ENCODE measurements around the gene SPIN4.

The SPIN4 gene

GRCh38 chrX:63361494-63361893 is 10.4 kb upstream of the SPIN4 start:
- DNase-seq (ENCODE audit: low read depth, low spot score): no peak
- H3K4me3 ChIP-seq: no peak overlapping the region
- H3K9ac ChIP-seq (ENCODE audit: insufficient read length): no peak overlapping the region
- H3K36me3 ChIP-seq (ENCODE audit: insufficient read depth, low read length): no peaks in the 10 kb centered on the region
- H3K9me3 ChIP-seq (ENCODE audit: low read depth, low read length): no peaks in the 10 kb centered on the region
- H3K27ac ChIP-seq: no peak overlapping the region
- TF ChIP-seq POLR2AphosphoS5 (IDR thresholded peaks at IDR 0.05; ENCODE audit: borderline replicate concordance, low read depth, low read length) (no peak), EZH2 (IDR thresholded peaks at IDR 0.05) (no peak), FOXP2 (optimal IDR thresholded peaks at IDR 0.05; ENCODE audit: control extremely low read depth, extremely low read length, insufficient read depth) (no peak)

- no peaks in the 10 kb centered on the region for H3K36me3 ChIP-seq (ENCODE audit: insufficient read depth, low read length)
- H3K4me3 ChIP-seq: no peak overlapping the region
- no peaks in the 10 kb centered on the region for H3K9me3 ChIP-seq (ENCODE audit: low read depth, low read length)
- H3K27ac ChIP-seq: no peak overlapping the region
- no peak for TF ChIP-seq EZH2 (IDR thresholded peaks at IDR 0.05)
- no peak for TF ChIP-seq FOXP2 (optimal IDR thresholded peaks at IDR 0.05; ENCODE audit: control extremely low read depth, extremely low read length, insufficient read depth)
- no peak for TF ChIP-seq POLR2AphosphoS5 (IDR thresholded peaks at IDR 0.05; ENCODE audit: borderline replicate concordance, low read depth, low read length)
- DNase-seq (ENCODE audit: low read depth, low spot score): no peak
- no peak overlapping the region for H3K9ac ChIP-seq (ENCODE audit: insufficient read length)
Observed at GRCh38 chrX:63354484-63354883, 3.4 kb upstream of the SPIN4 start.

GRCh38 chrX:63350465-63350877 is 661 bp downstream of the SPIN4 start:
- Histone ChIP-seq H3K9me3 (ENCODE audit: low read depth, low read length) (no peaks in the 10 kb centered on the region), H3K36me3 (ENCODE audit: insufficient read depth, low read length) (no peaks in the 10 kb centered on the region), H3K4me3 (peak overlapping the region; percentile 81), H3K27ac (no peak overlapping the region), H3K9ac (ENCODE audit: insufficient read length) (peak overlapping the region; percentile 51)
- TF ChIP-seq POLR2AphosphoS5 (IDR thresholded peaks at IDR 0.05; ENCODE audit: borderline replicate concordance, low read depth, low read length): no peak
- no peak for TF ChIP-seq EZH2 (IDR thresholded peaks at IDR 0.05)
- TF ChIP-seq FOXP2 (optimal IDR thresholded peaks at IDR 0.05; ENCODE audit: control extremely low read depth, extremely low read length, insufficient read depth): no peak
- DNase-seq (ENCODE audit: low read depth, low spot score): no peak

GRCh38 chrX:63349307-63349706 is 1.8 kb downstream of the SPIN4 start:
- no peak for DNase-seq (ENCODE audit: low read depth, low spot score)
- H3K4me3 ChIP-seq: peak overlapping the region; percentile 81; the same call in 1 of the 2 replicates
- H3K9me3 ChIP-seq (ENCODE audit: low read depth, low read length): no peaks in the 10 kb centered on the region
- TF ChIP-seq EZH2 (IDR thresholded peaks at IDR 0.05) (no peak), FOXP2 (optimal IDR thresholded peaks at IDR 0.05; ENCODE audit: control extremely low read depth, extremely low read length, insufficient read depth) (no peak), POLR2AphosphoS5 (IDR thresholded peaks at IDR 0.05; ENCODE audit: borderline replicate concordance, low read depth, low read length) (no peak)
- H3K36me3 ChIP-seq (ENCODE audit: insufficient read depth, low read length): no peaks in the 10 kb centered on the region
- H3K9ac ChIP-seq (ENCODE audit: insufficient read length): no peak overlapping the region
- no peak overlapping the region for H3K27ac ChIP-seq

- no peak for TF ChIP-seq FOXP2 (optimal IDR thresholded peaks at IDR 0.05; ENCODE audit: control extremely low read depth, extremely low read length, insufficient read depth)
- TF ChIP-seq POLR2AphosphoS5 (IDR thresholded peaks at IDR 0.05; ENCODE audit: borderline replicate concordance, low read depth, low read length): no peak
- TF ChIP-seq EZH2 (IDR thresholded peaks at IDR 0.05): no peak
- DNase-seq (ENCODE audit: low read depth, low spot score): no peak
- H3K36me3 ChIP-seq (ENCODE audit: insufficient read depth, low read length): no peaks in the 10 kb centered on the region
- no peak overlapping the region for H3K9ac ChIP-seq (ENCODE audit: insufficient read length)
- H3K27ac ChIP-seq: no peak overlapping the region
- H3K4me3 ChIP-seq: no peak overlapping the region
- H3K9me3 ChIP-seq (ENCODE audit: low read depth, low read length): no peaks in the 10 kb centered on the region
Observed at GRCh38 chrX:63330681-63331080, 20.5 kb downstream of the SPIN4 start.

- TF ChIP-seq POLR2AphosphoS5 (IDR thresholded peaks at IDR 0.05; ENCODE audit: borderline replicate concordance, low read depth, low read length): no peak
- no peak for TF ChIP-seq FOXP2 (optimal IDR thresholded peaks at IDR 0.05; ENCODE audit: control extremely low read depth, extremely low read length, insufficient read depth)
- TF ChIP-seq EZH2 (IDR thresholded peaks at IDR 0.05): no peak
- Histone ChIP-seq H3K36me3 (ENCODE audit: insufficient read depth, low read length) (no peaks in the 10 kb centered on the region), H3K9ac (ENCODE audit: insufficient read length) (no peak overlapping the region), H3K27ac (no peak overlapping the region), H3K9me3 (ENCODE audit: low read depth, low read length) (no peaks in the 10 kb centered on the region), H3K4me3 (no peak overlapping the region)
- no peak for DNase-seq (ENCODE audit: low read depth, low spot score)
Observed at GRCh38 chrX:63327788-63328187, 23.3 kb downstream of the SPIN4 start.

- no peak for TF ChIP-seq EZH2 (IDR thresholded peaks at IDR 0.05)
- no peak for TF ChIP-seq POLR2AphosphoS5 (IDR thresholded peaks at IDR 0.05; ENCODE audit: borderline replicate concordance, low read depth, low read length)
- TF ChIP-seq FOXP2 (optimal IDR thresholded peaks at IDR 0.05; ENCODE audit: control extremely low read depth, extremely low read length, insufficient read depth): no peak
- DNase-seq (ENCODE audit: low read depth, low spot score): no peak
Observed at GRCh38 chrX:63299596-63299995, 51.5 kb downstream of the SPIN4 start.

More at GRCh38 chrX:63299596-63299995, 51.5 kb downstream of the SPIN4 start:
- no peaks in the 10 kb centered on the region for H3K9me3 ChIP-seq (ENCODE audit: low read depth, low read length)
- H3K36me3 ChIP-seq (ENCODE audit: insufficient read depth, low read length): no peaks in the 10 kb centered on the region
- H3K9ac ChIP-seq (ENCODE audit: insufficient read length): no peak overlapping the region
- no peak overlapping the region for H3K4me3 ChIP-seq
- no peak overlapping the region for H3K27ac ChIP-seq
